Activated naive CD4-positive, alpha-beta T cell treated with anti-CD3 and anti-CD28 coated beads, Interleukin-2, amount 10 ng/mL, durations not matched to agents 7 days and 5 days (primary cell): ENCODE measurements around the gene SEPTIN2.
"Not testable (repeated sequence)": the region's sequence is repeated elsewhere in the genome, so short reads cannot be mapped to it uniquely, and the experiment has no call there.

Source experiments
- CTCF ChIA-PET: fragments of 350-600 bp; sonication (Branson Sonifier 250); formaldehyde crosslinking; loops from one replicate; lab custom pipeline; 2021; ENCODE audit warnings: antibody characterized with exemption; lab: Charles Lee
- DNase-seq: peaks from one replicate; pipeline ENCODE4 v3.0.0-alpha.2; 2020
- H3K27ac Mint-ChIP-seq: one replicate; pipeline ENCODE4 v1.8.0; 2021; ENCODE audit warnings: mild to moderate bottlenecking, moderate library complexity, mixed read lengths
- H3K27me3 Mint-ChIP-seq: one replicate; pipeline ENCODE4 v1.8.0; 2021; ENCODE audit warnings: mild to moderate bottlenecking, mixed read lengths
- H3K36me3 Mint-ChIP-seq: one replicate; pipeline ENCODE4 v1.8.0; 2021; ENCODE audit warnings: mixed read lengths
- H3K4me1 Mint-ChIP-seq: one replicate; pipeline ENCODE4 v1.8.0; 2021; ENCODE audit warnings: mixed read lengths
- H3K4me3 Mint-ChIP-seq: one replicate; pipeline ENCODE4 v1.8.0; 2021; ENCODE audit warnings: mild to moderate bottlenecking, moderate library complexity, mixed read lengths
- H3K9me3 Mint-ChIP-seq: one replicate; pipeline ENCODE4 v1.8.0; 2021; ENCODE audit warnings: mixed read lengths

Gene SEPTIN2

DNA sequence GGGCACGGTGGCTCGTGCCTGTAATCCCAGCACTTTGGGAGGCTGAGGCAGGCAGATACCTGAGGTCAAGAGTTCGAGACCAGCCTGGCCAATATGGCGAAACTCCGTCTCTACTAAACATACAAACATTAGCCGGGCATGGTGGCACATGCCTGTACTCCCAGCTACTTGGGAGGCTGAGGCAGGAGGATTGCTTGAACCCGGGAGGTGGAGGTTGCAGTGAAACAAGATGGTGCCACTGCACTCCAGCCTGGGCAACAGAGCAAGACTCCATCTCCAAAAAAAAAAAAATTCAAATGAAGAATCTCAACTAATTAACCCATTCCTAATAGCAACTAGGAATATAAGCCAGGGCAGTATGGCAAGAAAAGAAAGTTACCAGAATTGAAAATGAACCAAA is 37.4 kb upstream of the SEPTIN2 start:
- H3K4me1 Mint-ChIP-seq, result peaks cover 31% of the 10 kb centered on the region
- not testable (repeated sequence) for H3K9me3 Mint-ChIP-seq, H3K27me3 Mint-ChIP-seq, H3K4me3 Mint-ChIP-seq, H3K27ac Mint-ChIP-seq, DNase-seq
- H3K36me3 Mint-ChIP-seq, result peaks cover 26% of the 10 kb centered on the region
- CTCF ChIA-PET, result interaction anchor here (1.2 kb wide), 1 partner anchor 12 kb away, joined by 3 read pairs; no protein-coding TSS in a partner anchor

DNA sequence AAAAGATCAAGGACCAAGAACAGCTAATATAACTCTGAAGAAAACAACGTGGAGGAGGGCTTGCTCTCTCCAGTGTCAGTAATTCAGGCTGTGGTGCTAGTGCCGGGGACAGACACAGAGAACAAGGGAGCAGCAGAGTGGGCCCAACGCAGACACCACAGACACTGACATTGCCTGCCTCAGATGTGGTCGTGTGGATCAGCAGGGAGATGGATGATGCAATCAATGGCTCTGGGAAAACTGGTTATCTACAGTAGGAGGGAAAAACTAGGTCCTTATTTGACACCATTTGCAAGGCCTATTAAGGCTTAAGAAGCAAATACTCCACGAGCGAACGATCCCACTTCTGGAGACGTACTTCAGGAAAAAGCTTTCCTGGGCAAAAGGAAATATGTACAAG is 36.3 kb upstream of the SEPTIN2 start:
- H3K9me3 Mint-ChIP-seq, result peaks cover 7% of the 10 kb centered on the region
- H3K36me3 Mint-ChIP-seq, result peaks cover 23% of the 10 kb centered on the region
- no peak for DNase-seq
- peaks cover 28% of the 10 kb centered on the region for H3K4me1 Mint-ChIP-seq
- H3K27ac Mint-ChIP-seq, result no peak overlapping the region
- no peak overlapping the region for H3K4me3 Mint-ChIP-seq
- CTCF ChIA-PET, result no interaction called here
- no peaks in the 10 kb centered on the region for H3K27me3 Mint-ChIP-seq

- Mint-ChIP-seq H3K4me3 (no peak overlapping the region), H3K27ac (no peak overlapping the region), H3K9me3 (peaks cover 7% of the 10 kb centered on the region), H3K36me3 (peaks cover 20% of the 10 kb centered on the region), H3K4me1 (peaks cover 28% of the 10 kb centered on the region), H3K27me3 (no peaks in the 10 kb centered on the region)
- no peak for DNase-seq
- CTCF ChIA-PET, result interaction anchor here (0.7 kb wide), 1 partner anchor 13 kb away, joined by 3 read pairs; no protein-coding TSS in a partner anchor
Observed at GRCh38 chr2:241279828-241280227, 35.9 kb upstream of the SEPTIN2 start.

DNA sequence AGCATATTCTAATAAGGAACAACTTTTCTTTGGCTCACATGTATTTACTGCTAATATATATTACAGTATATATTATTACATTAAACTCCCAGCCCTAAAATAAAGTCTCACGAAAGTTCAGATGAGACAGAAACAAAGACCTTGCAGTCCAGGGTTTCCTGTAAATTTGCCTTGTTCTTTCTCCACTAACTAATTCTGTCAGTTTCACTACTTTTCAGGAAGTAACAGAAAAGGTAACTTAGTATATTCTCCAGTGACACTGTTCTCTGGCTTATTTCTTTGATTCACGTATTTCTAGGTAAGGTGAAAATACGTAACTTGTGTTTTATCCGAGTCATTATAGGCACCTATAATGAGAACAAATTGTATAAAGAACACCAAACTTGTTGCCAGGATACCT is 35.4 kb upstream of the SEPTIN2 start:
- H3K27me3 Mint-ChIP-seq, result no peaks in the 10 kb centered on the region
- peaks cover 15% of the 10 kb centered on the region for H3K36me3 Mint-ChIP-seq
- no peak overlapping the region for H3K4me3 Mint-ChIP-seq
- CTCF ChIA-PET, result interaction anchor here (0.7 kb wide), 1 partner anchor 13 kb away, joined by 3 read pairs; no protein-coding TSS in a partner anchor
- no peak overlapping the region for H3K27ac Mint-ChIP-seq
- no peak for DNase-seq
- H3K4me1 Mint-ChIP-seq, result peaks cover 25% of the 10 kb centered on the region
- peaks cover 2% of the 10 kb centered on the region for H3K9me3 Mint-ChIP-seq

DNA sequence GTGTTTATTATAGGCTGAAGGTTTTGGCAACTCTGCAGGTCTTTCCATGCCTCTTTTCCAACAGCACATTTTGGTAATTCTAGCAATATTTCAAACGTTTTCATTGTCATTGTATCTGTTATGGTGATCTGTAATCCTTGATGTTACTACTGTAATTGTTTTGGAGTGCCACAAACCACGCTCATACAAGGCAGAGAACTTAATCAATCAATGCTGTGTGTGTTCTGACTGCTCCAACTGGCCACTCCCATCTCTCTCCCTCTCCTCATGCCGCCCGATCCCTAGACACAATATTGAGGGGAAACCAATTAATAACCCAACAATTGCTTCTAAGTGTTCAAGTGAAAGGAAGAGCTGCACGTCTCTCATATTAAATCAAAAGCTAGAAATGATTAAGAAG is 33.2 kb upstream of the SEPTIN2 start:
- Mint-ChIP-seq H3K27ac (no peak overlapping the region), H3K27me3 (no peaks in the 10 kb centered on the region), H3K9me3 (no peaks in the 10 kb centered on the region), H3K36me3 (peaks cover 8% of the 10 kb centered on the region), H3K4me1 (peaks cover 26% of the 10 kb centered on the region), H3K4me3 (no peak overlapping the region)
- CTCF ChIA-PET, result no interaction called here
- no peak for DNase-seq

DNA sequence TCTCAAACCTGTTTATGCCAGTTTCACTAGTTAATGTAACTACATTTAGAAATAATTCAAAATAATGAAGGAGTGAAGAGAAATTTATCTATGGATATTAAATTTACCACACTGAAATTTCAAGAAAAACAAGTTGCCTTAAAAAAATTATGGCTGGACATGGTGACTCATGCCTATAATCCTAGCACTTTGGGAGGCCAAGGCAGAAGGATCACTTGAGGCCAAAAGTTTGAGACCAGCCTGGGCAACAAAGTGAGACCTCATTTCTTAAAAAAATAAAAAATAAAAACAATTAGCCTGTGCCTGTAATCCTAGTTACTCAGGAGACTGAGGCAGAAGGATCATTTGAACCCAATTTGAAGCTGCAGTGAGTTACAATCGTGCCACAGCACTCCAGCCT is 30.1 kb upstream of the SEPTIN2 start:
- Mint-ChIP-seq H3K36me3 (peaks cover 15% of the 10 kb centered on the region), H3K9me3 (no peaks in the 10 kb centered on the region), H3K27me3 (no peaks in the 10 kb centered on the region), H3K4me1 (peaks cover 29% of the 10 kb centered on the region), H3K27ac (no peak overlapping the region), H3K4me3 (no peak overlapping the region)
- CTCF ChIA-PET, result no interaction called here
- DNase-seq, result no peak

GRCh38 chr2:241286348-241287090 is 29.2 kb upstream of the SEPTIN2 start:
- CTCF ChIA-PET, result no interaction called here
- H3K27me3 Mint-ChIP-seq, result no peaks in the 10 kb centered on the region
- no peak overlapping the region for H3K4me3 Mint-ChIP-seq
- no peaks in the 10 kb centered on the region for H3K9me3 Mint-ChIP-seq
- H3K36me3 Mint-ChIP-seq, result peaks cover 15% of the 10 kb centered on the region
- no peak for DNase-seq
- H3K27ac Mint-ChIP-seq, result no peak overlapping the region
- peaks cover 36% of the 10 kb centered on the region for H3K4me1 Mint-ChIP-seq

DNA sequence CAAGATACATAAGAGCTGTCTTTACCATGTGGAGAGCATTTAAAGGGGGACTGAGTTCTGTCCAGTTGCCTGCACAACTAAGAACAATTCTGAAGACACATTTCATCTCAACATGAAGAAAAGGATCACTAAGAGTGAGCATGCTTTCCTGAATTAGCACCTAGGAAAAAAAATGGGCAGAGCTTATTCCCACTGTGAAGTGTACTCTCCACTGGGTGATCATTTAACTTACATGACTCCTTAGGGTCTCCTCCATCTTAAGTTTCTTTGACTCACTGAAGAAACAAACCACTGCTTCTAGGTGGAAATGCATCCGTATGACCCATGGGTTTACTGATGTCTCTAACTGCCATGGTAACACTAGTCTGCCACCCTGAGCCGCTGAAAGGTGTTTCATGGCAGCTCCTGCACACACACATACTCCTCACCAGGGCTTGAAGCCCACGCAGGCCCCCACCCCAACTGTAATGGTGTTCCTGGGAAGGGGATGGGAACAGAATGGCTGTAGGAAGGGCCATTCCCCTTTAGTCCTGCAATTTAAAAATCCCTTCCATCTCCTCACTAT is 27.3 kb upstream of the SEPTIN2 start:
- H3K4me3 Mint-ChIP-seq, result no peak overlapping the region
- H3K27ac Mint-ChIP-seq, result peak overlapping the region; percentile 29
- CTCF ChIA-PET, result interaction anchor here (1.6 kb wide), 1 partner anchor 9 kb away, joined by 3 read pairs; no protein-coding TSS in a partner anchor
- DNase-seq, result no peak
- no peaks in the 10 kb centered on the region for H3K9me3 Mint-ChIP-seq
- H3K4me1 Mint-ChIP-seq, result peaks cover 40% of the 10 kb centered on the region
- no peaks in the 10 kb centered on the region for H3K27me3 Mint-ChIP-seq
- H3K36me3 Mint-ChIP-seq, result peaks cover 12% of the 10 kb centered on the region

GRCh38 chr2:241289053-241289452 is 26.7 kb upstream of the SEPTIN2 start:
- no peaks in the 10 kb centered on the region for H3K27me3 Mint-ChIP-seq
- H3K4me1 Mint-ChIP-seq, result peaks cover 40% of the 10 kb centered on the region
- H3K9me3 Mint-ChIP-seq, result no peaks in the 10 kb centered on the region
- H3K36me3 Mint-ChIP-seq, result peaks cover 12% of the 10 kb centered on the region
- DNase-seq, result no peak
- CTCF ChIA-PET, result interaction anchor here (1.6 kb wide), 1 partner anchor 9 kb away, joined by 3 read pairs; no protein-coding TSS in a partner anchor
- H3K4me3 Mint-ChIP-seq, result no peak overlapping the region
- H3K27ac Mint-ChIP-seq, result no peak overlapping the region

- CTCF ChIA-PET, result interaction anchor here (1.6 kb wide), 1 partner anchor 8 kb away, joined by 3 read pairs; no protein-coding TSS in a partner anchor
- Mint-ChIP-seq H3K36me3 (peaks cover 12% of the 10 kb centered on the region), H3K9me3 (no peaks in the 10 kb centered on the region), H3K4me1 (peaks cover 37% of the 10 kb centered on the region), H3K4me3 (no peak overlapping the region), H3K27ac (no peak overlapping the region), H3K27me3 (no peaks in the 10 kb centered on the region)
- DNase-seq, result no peak
Observed at GRCh38 chr2:241289597-241289996, 26.1 kb upstream of the SEPTIN2 start.

DNA sequence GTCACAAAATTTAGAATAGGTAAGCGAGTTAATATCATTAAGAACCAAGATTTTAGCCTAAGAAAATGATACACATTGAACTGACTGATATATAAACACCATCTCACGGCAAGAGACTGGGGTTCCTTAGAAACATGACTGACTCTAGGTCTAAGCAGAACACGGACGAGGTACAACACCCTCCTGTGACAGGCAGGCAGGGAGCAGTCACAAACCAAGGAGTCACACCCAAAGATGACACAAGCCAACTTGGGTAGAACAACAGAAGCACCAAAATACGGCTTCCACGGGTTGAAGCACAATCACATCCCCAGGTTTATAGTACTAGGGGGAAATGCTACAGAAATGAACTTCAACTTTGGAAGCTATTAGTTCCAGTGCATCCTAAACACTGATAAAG is 24.6 kb upstream of the SEPTIN2 start:
- Mint-ChIP-seq H3K9me3 (no peaks in the 10 kb centered on the region), H3K27me3 (no peaks in the 10 kb centered on the region), H3K36me3 (peaks cover 13% of the 10 kb centered on the region), H3K4me3 (no peak overlapping the region), H3K4me1 (peaks cover 38% of the 10 kb centered on the region), H3K27ac (no peak overlapping the region)
- DNase-seq, result no peak
- CTCF ChIA-PET, result interaction anchor here (1.0 kb wide), 1 partner anchor 13 kb away, joined by 3 read pairs; no protein-coding TSS in a partner anchor

GRCh38 chr2:241291977-241292376 is 23.7 kb upstream of the SEPTIN2 start:
- Mint-ChIP-seq H3K4me1 (peaks cover 42% of the 10 kb centered on the region), H3K36me3 (peaks cover 17% of the 10 kb centered on the region), H3K27ac (no peak overlapping the region), H3K9me3 (no peaks in the 10 kb centered on the region), H3K4me3 (no peak overlapping the region), H3K27me3 (no peaks in the 10 kb centered on the region)
- CTCF ChIA-PET, result interaction anchor here (1.0 to 1.2 kb wide), 2 partner anchors 34 to 214 kb away, joined by 3 read pairs; no protein-coding TSS in a partner anchor
- no peak for DNase-seq

DNA sequence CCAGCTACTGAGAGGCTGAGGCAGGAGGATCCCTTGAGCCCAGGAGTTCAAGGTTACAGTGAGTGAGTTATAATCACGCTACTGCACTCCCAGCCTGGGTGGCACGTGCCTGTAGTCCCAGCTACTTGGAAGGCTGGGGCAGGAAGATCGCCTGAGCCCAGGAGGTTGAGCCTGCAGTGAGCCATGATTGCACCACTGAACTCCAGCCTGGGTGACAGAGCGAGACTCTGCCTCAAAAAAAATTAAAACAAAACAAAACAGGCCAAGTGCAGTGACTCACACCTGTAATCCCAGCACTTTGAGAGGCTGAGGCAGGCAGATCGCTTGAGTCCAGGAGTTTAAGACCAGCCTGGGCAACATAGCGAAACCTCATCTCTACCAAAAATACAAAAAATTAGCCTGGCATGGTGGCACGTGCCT is 22.3 kb upstream of the SEPTIN2 start:
- H3K27me3 Mint-ChIP-seq, H3K4me3 Mint-ChIP-seq, DNase-seq, H3K9me3 Mint-ChIP-seq, H3K27ac Mint-ChIP-seq: not testable (repeated sequence)
- Mint-ChIP-seq H3K4me1 (peaks cover 47% of the 10 kb centered on the region), H3K36me3 (peaks cover 19% of the 10 kb centered on the region)
- CTCF ChIA-PET, result interaction anchor here (0.8 to 1.0 kb wide), 2 partner anchors 13 to 499 kb away, joined by 3 read pairs; no protein-coding TSS in a partner anchor

GRCh38 chr2:241295326-241296095 is 20.2 kb upstream of the SEPTIN2 start:
- no peaks in the 10 kb centered on the region for H3K9me3 Mint-ChIP-seq
- H3K36me3 Mint-ChIP-seq, result peaks cover 21% of the 10 kb centered on the region
- H3K4me1 Mint-ChIP-seq, result peaks cover 61% of the 10 kb centered on the region
- H3K4me3 Mint-ChIP-seq, result no peak overlapping the region
- CTCF ChIA-PET, result no interaction called here
- DNase-seq, result no peak
- no peaks in the 10 kb centered on the region for H3K27me3 Mint-ChIP-seq
- H3K27ac Mint-ChIP-seq, result no peak overlapping the region
